DOHH2 (cell line): ENCODE results near the gene SDC1.

Source experiments
- H3F3A ChIP-seq: fragments of 200-600 bp; sonication (generic), shearing (Covaris generic); 2 replicates; pipeline ENCODE4 v1.6.0; 2016; ENCODE audit warnings: antibody characterized with exemption, mild to moderate bottlenecking; ENCODE audit not compliant: control insufficient read depth, insufficient read depth
- H3K27ac ChIP-seq: fragments of 200-600 bp; sonication (generic); 2 replicates; pipeline ENCODE4 v1.5.1; 2014; ENCODE audit warnings: low read depth, mild to moderate bottlenecking, low read length, moderate library complexity
- H3K27me3 ChIP-seq: fragments of 200-600 bp; sonication (generic); 2 replicates; pipeline ENCODE4 v1.6.1; 2014; ENCODE audit warnings: mild to moderate bottlenecking, low read length, mixed read lengths; ENCODE audit not compliant: control insufficient read depth
- H3K36me3 ChIP-seq: fragments of 200-600 bp; sonication (generic); 2 replicates; pipeline ENCODE4 v1.6.1; 2014; ENCODE audit warnings: mild to moderate bottlenecking, low read length, moderate library complexity, mixed read lengths; ENCODE audit not compliant: control insufficient read depth
- H3K4me1 ChIP-seq: fragments of 200-600 bp; sonication (generic); 2 replicates; pipeline ENCODE4 v1.6.1; 2014; ENCODE audit warnings: mild to moderate bottlenecking, low read length, mixed read lengths; ENCODE audit not compliant: control insufficient read depth
- H3K4me2 ChIP-seq: fragments of 200-600 bp; sonication (generic); 2 replicates; pipeline ENCODE4 v1.6.0; 2014; ENCODE audit warnings: mild to moderate bottlenecking, low read length, moderate library complexity
- H3K4me3 ChIP-seq: fragments of 200-600 bp; sonication (generic); 2 replicates; pipeline ENCODE4 v1.5.1; 2014; ENCODE audit warnings: mild to moderate bottlenecking, low read length, mixed read lengths
- H3K79me2 ChIP-seq: fragments of 200-600 bp; sonication (generic); 2 replicates; pipeline ENCODE4 v1.6.1; 2014; ENCODE audit warnings: mild to moderate bottlenecking, low read length, mixed read lengths; ENCODE audit not compliant: control insufficient read depth
- H3K9me2 ChIP-seq: fragments of 200-600 bp; sonication (generic); replicated peaks from 2 replicates; pipeline ENCODE4 v1.6.1; 2014; ENCODE audit warnings: mild to moderate bottlenecking, low read length, mixed read lengths; ENCODE audit not compliant: control insufficient read depth
- H3K9me3 ChIP-seq: fragments of 200-600 bp; sonication (generic); 2 replicates; pipeline ENCODE4 v1.6.1; 2014; ENCODE audit warnings: antibody characterized with exemption, low read length, mixed read lengths; ENCODE audit not compliant: control insufficient read depth, insufficient read depth
- H4K20me1 ChIP-seq: fragments of 200-600 bp; sonication (generic); 2 replicates; pipeline ENCODE4 v1.6.0; 2014; ENCODE audit warnings: low read depth, mild to moderate bottlenecking, antibody characterized with exemption, low read length, moderate library complexity; ENCODE audit not compliant: control insufficient read depth, insufficient read depth
- CTCF ChIP-seq: fragments of 200-600 bp; sonication (generic); IDR thresholded peaks from one replicate; pipeline ENCODE4 v1.5.1; 2014; ENCODE audit warnings: antibody characterized with exemption, mild to moderate bottlenecking, low read depth, low read length; ENCODE audit not compliant: poor library complexity, severe bottlenecking
- EZH2phosphoT487 ChIP-seq: fragments of 200-600 bp; sonication (generic); IDR thresholded peaks from 2 replicates; pipeline ENCODE4 v1.6.1; 2017; ENCODE audit warnings: borderline replicate concordance, mild to moderate bottlenecking, antibody characterized with exemption, low read length, moderate library complexity, mixed read lengths

SDC1 gene

GRCh38 chr2:20229322-20230113 is 4.6 kb upstream of the SDC1 start:
- no peaks in the 10 kb centered on the region for H3K9me2 ChIP-seq
- no peaks in the 10 kb centered on the region for H3K9me3 ChIP-seq
- no peak overlapping the region for H3K27ac ChIP-seq
- no peaks in the 10 kb centered on the region for H4K20me1 ChIP-seq
- H3F3A ChIP-seq, result no peaks in the 10 kb centered on the region
- H3K27me3 ChIP-seq, result peaks cover 19% of the 10 kb centered on the region
- H3K4me2 ChIP-seq, result no peak overlapping the region
- H3K4me1 ChIP-seq, result peaks cover 16% of the 10 kb centered on the region
- no peak overlapping the region for H3K4me3 ChIP-seq
- no peaks in the 10 kb centered on the region for H3K36me3 ChIP-seq
- no peaks in the 10 kb centered on the region for H3K79me2 ChIP-seq
- TF ChIP-seq EZH2phosphoT487, result no peak
- no peak for TF ChIP-seq CTCF

GRCh38 chr2:20227894-20228505 is 3.1 kb upstream of the SDC1 start:
- no peak overlapping the region for H3K27ac ChIP-seq
- H3K79me2 ChIP-seq, result no peaks in the 10 kb centered on the region

GRCh38 chr2:20226152-20226545 is 1.2 kb upstream of the SDC1 start:
- TF ChIP-seq EZH2phosphoT487, result no peak
- no peak for TF ChIP-seq CTCF
- Histone ChIP-seq H3K9me3 (no peaks in the 10 kb centered on the region), H3K4me3 (no peak overlapping the region)

More at GRCh38 chr2:20227894-20228505, 3.1 kb upstream of the SDC1 start:
- Histone ChIP-seq H3F3A (no peaks in the 10 kb centered on the region), H4K20me1 (no peaks in the 10 kb centered on the region), H3K4me2 (no peak overlapping the region), H3K27me3 (peaks cover 33% of the 10 kb centered on the region), H3K4me3 (no peak overlapping the region), H3K4me1 (peaks cover 29% of the 10 kb centered on the region), H3K9me3 (no peaks in the 10 kb centered on the region), H3K9me2 (no peaks in the 10 kb centered on the region), H3K36me3 (no peaks in the 10 kb centered on the region)
- TF ChIP-seq EZH2phosphoT487 (no peak), CTCF (no peak)

More at GRCh38 chr2:20226152-20226545, 1.2 kb upstream of the SDC1 start:
- Histone ChIP-seq H4K20me1 (0 out of 2 replicates have a peak, but pooled peaks cover 5% of the 10 kb centered on the region), H3K27me3 (peaks cover 52% of the 10 kb centered on the region), H3K4me1 (peaks cover 31% of the 10 kb centered on the region), H3K36me3 (no peaks in the 10 kb centered on the region), H3K9me2 (no peaks in the 10 kb centered on the region), H3K4me2 (peak overlapping the region; percentile 72; the same call in 1 of the 2 replicates), H3K27ac (no peak overlapping the region), H3K79me2 (no peaks in the 10 kb centered on the region), H3F3A (no peaks in the 10 kb centered on the region)
